Measurements from ENCODE around the gene NXNL2.
A peak's percentile ranks its signal among the peaks of the same experiment; 100 is the strongest.

Gene NXNL2

DNA sequence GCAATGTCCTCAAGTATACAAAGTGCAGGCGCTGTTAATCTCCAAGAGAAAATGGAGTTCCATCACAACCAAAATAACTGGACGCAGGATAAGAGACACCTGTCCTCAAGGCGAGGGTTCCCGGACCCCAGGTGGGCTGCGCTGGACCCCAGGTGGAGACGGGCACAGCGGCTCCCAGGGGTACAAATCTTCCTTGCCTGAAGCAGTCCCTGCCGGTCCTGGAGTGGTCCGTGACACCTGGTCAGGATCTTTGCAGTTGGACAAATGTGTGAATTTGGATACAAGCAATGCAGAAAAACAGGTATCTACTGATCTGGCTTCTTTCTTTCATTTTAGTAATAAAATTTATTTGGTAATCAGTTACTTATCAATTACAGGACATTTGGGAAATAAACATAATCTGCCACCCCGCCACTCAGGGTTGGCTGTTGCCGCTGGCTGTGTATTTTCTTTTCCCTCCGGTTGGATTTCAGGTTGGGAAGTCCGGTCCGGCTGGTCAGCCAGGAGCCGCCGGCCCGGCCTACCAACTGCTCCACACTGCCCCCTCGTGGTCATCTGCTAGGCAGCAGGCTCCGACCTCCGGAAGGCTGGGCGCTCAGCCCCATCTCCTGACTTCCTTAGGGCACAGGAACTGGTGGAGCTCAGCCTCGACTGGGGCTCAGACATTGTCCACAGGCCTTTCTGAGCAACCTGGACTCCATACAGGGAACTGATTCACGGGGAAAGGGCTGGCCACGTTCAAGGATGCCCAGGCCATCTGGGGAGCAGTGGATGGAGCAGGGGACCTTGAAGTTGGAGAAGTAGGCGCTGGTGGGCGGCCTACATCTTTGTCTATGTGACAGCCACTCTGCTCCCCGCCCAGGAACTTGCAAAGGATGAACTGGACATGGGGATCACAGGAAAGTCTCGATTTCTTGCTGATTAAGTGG is 43.4 kb downstream of the NXNL2 start:
- DNase-seq (ENCODE audit: low read depth, low spot score): peak; percentile 92

GRCh38 chr9:88579050-88579715 is 44.2 kb downstream of the NXNL2 start:
- DNase-seq (ENCODE audit: low read depth, low spot score): no peak

DNA sequence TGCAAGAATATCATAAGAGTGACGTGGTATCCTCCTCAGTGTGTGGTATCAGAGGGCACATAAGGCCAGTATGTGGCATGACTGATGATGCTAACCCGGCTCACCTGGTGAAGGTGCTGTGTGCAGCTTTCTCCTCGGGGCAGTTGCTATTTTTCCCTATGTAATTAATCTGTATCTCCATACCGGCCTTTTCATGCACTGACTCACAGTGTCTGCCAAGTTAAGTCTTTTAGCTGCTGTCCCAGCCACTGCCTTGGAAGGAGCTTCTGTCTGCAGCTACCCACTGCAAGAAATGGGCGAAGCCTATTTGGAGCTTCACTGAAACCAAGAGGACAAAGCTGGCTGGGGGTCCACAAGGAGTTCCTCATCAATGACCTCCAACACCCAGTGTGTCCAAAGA is 46.0 kb downstream of the NXNL2 start:
- DNase-seq (ENCODE audit: low read depth, low spot score): no peak

GRCh38 chr9:88583901-88584596 is 49.1 kb downstream of the NXNL2 start:
- DNase-seq (ENCODE audit: low read depth, low spot score): no peak

DNA sequence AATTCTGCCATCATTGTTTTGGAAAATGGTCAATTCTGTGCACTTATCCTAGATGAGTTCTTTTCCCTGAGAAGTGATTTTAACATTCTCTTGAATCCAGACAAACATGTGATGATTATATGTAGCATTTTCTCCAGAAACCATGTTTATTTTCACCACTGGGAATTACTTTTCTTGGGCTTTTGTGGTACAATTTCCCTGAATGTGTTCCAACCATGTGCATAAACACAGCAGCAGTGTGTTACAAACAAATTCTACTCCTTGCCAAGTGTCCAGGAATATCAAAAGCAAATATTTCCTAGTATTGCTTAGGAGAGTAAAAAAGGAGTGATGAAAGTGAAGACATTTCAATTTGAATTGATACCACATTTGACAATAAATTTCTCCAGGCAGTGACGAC is 50.4 kb downstream of the NXNL2 start:
- no peak for DNase-seq (ENCODE audit: low read depth, low spot score)

DNA sequence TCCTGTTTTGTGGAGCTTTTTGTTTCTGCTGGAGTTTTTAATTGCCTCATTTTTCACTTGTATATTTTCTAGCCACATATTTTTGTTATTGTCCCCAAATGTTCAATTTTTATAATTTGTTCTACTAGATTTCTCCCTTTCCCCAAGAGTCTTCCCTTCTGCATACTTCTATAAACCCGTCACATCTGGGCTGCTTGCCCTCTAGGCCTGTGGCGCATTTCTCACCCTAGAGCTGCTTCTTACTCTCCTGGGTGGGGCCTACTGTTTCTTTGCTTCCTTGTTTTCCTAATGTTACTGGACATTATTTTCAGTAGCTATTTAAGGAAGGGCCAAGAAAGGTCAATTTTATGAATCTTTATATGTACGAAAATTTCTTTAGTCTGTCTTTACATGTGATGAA is 51.5 kb downstream of the NXNL2 start:
- DNase-seq (ENCODE audit: low read depth, low spot score): no peak

DNA sequence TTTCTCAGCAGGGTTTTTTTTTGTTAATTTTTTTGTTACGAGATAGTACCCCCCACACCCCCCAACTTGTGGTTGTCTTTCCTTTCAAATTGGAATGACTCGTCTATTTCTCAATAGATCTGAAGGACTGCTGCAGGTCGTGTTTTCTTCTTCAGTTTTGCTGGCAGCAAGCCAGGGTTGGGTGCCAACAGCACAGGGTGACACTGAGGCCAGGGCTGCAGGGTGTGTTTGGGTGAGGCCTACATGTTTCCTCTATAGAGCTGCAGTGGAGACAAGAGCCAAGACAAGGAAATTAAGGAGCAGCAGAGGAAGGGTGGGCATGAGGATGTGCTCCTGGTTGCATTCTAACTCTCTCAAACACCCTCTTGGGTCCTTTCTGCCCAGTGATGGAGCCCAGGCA is 52.2 kb downstream of the NXNL2 start:
- DNase-seq (ENCODE audit: low read depth, low spot score): no peak

- DNase-seq (ENCODE audit: low read depth, low spot score): no peak
Measured at GRCh38 chr9:88587885-88588649, 53.1 kb downstream of the NXNL2 start.

DNA sequence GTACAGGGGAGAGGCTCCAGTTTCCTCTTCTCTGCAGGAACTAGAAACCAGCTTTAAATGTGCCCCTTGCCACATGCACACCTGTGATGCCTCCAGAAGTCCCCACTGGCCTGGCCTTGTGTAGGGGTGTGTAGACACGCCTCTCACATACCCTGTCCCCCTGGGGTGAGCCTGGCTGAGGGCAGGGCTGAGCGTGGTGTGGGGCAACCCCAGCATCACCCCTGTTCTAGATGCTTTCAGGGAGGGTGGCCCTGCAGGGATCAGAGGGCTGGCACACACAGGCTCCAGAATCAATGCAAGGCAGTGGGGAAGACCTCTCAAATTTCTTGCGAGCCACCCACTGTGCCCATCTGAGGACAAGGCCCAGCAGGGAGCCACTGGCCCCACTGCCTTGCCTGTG is 54.7 kb downstream of the NXNL2 start:
- DNase-seq (ENCODE audit: low read depth, low spot score): no peak

- peak; percentile 43 for DNase-seq (ENCODE audit: low read depth, low spot score)
Measured at GRCh38 chr9:88590558-88591146, 55.7 kb downstream of the NXNL2 start.

- DNase-seq (ENCODE audit: low read depth, low spot score): no peak
Measured at GRCh38 chr9:88593537-88594185, 58.7 kb downstream of the NXNL2 start.

Measured in ELF-1 (cell line).